Hepatocyte (in vitro differentiated cells): ENCODE data around the gene POLK.

Source experiments
- CTCF ChIP-seq: fragments of 200-600 bp; sonication (generic); IDR thresholded peaks from 2 replicates; pipeline ENCODE4 v1.5.1; 2016; ENCODE audit warnings: antibody characterized with exemption, mild to moderate bottlenecking; ENCODE audit not compliant: poor library complexity
- EZH2phosphoT487 ChIP-seq: fragments of 200-600 bp; sonication (generic); IDR thresholded peaks from one replicate; pipeline ENCODE4 v1.6.1; 2018; ENCODE audit warnings: antibody characterized with exemption, mild to moderate bottlenecking, low read depth, moderate library complexity; ENCODE audit not compliant: unreplicated experiment, severe bottlenecking

DNA sequence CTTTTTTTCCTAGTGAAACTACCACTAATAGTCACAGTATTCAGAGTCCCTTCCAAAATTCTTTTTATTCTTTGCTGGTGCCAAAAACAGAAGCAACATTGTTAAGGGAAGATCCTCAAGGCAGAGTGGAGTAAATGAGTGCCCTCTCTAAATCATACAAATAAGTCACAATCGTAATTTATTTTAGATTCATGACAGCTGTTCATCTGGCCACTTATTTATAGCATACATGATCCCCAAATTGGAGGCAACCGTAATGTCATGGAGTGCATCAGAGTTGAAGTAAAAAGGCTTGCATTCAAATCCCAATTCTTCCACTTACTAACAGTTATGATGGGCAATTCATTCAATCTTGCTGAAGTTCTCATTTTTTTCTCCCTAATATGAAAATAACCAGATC lies 33.4 kb downstream of the POLK start:
- TF ChIP-seq CTCF (no peak), EZH2phosphoT487 (no peak)
